OCI-LY7 (cell line): ENCODE measurements around the gene GJE1.

Experiments used
- EZH2phosphoT487 ChIP-seq: fragments of 200-600 bp; sonication (generic); IDR thresholded peaks from 2 replicates; pipeline ENCODE4 v1.6.1; 2018; ENCODE audit warnings: low read depth, borderline replicate concordance, mild to moderate bottlenecking, mixed run types, antibody characterized with exemption, low read length, moderate library complexity, mixed read lengths
- TF ChIP-seq, protein P1 (sequence below): fragments of 200-600 bp; sonication (generic); conservative IDR thresholded peaks from 2 replicates; pipeline ENCODE4 v1.5.1; 2014; ENCODE audit warnings: mild to moderate bottlenecking, antibody characterized with exemption, low read length, moderate library complexity, mixed read lengths

GRCh38 chr6:142112451-142113061 is 20.2 kb upstream of the GJE1 start:
- TF ChIP-seq, protein P1, sequence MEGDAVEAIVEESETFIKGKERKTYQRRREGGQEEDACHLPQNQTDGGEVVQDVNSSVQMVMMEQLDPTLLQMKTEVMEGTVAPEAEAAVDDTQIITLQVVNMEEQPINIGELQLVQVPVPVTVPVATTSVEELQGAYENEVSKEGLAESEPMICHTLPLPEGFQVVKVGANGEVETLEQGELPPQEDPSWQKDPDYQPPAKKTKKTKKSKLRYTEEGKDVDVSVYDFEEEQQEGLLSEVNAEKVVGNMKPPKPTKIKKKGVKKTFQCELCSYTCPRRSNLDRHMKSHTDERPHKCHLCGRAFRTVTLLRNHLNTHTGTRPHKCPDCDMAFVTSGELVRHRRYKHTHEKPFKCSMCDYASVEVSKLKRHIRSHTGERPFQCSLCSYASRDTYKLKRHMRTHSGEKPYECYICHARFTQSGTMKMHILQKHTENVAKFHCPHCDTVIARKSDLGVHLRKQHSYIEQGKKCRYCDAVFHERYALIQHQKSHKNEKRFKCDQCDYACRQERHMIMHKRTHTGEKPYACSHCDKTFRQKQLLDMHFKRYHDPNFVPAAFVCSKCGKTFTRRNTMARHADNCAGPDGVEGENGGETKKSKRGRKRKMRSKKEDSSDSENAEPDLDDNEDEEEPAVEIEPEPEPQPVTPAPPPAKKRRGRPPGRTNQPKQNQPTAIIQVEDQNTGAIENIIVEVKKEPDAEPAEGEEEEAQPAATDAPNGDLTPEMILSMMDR: peak; percentile 95
- no peak for TF ChIP-seq EZH2phosphoT487
